ENCODE results near the gene TDRD9. TPM values are rescaled to one million over a fixed set of nuclear protein-coding genes. Genes with fewer than 3 reads are reported as not detected.

Gene TDRD9
- total RNA-seq, 1 donor: 2.5 TPM

DNA sequence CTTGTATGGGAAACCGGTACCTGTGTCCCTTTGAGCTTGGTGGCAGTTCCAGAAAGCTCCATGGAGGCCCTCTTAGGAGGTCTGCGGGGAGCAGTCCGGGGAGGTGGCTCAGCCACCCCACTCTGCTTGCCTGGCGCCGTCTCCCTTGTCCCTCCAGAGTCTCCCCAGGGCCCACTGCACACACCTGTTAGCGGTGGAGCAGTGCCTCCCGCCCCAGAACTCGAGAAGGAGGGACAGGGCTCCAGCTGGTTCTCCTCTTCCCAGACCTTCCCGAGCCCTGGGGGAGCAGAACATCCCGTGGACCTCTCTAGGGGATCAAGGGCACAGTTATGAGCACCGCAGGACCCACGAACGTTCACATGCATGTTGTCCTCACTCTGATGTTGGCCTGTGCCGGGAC lies 168.1 kb downstream of the TDRD9 start:
- H3K27me3 ChIP-seq (ENCODE audit: insufficient read depth, low read length): no peaks in the 10 kb centered on the region
- H3K9me3 ChIP-seq (ENCODE audit: low read depth, low read length): no peaks in the 10 kb centered on the region
- no peaks in the 10 kb centered on the region for H3K4me1 ChIP-seq (ENCODE audit: insufficient read depth, low read length)
- no peak overlapping the region for H3K4me3 ChIP-seq (ENCODE audit: low read length)

- Histone ChIP-seq H3K9me3 (ENCODE audit: low read depth, low read length) (no peaks in the 10 kb centered on the region), H3K4me1 (ENCODE audit: insufficient read depth, low read length) (no peaks in the 10 kb centered on the region), H3K4me3 (ENCODE audit: low read length) (no peak overlapping the region), H3K27me3 (ENCODE audit: insufficient read depth, low read length) (no peaks in the 10 kb centered on the region)
Observed at GRCh38 chr14:104096751-104097700, 168.8 kb downstream of the TDRD9 start.

DNA sequence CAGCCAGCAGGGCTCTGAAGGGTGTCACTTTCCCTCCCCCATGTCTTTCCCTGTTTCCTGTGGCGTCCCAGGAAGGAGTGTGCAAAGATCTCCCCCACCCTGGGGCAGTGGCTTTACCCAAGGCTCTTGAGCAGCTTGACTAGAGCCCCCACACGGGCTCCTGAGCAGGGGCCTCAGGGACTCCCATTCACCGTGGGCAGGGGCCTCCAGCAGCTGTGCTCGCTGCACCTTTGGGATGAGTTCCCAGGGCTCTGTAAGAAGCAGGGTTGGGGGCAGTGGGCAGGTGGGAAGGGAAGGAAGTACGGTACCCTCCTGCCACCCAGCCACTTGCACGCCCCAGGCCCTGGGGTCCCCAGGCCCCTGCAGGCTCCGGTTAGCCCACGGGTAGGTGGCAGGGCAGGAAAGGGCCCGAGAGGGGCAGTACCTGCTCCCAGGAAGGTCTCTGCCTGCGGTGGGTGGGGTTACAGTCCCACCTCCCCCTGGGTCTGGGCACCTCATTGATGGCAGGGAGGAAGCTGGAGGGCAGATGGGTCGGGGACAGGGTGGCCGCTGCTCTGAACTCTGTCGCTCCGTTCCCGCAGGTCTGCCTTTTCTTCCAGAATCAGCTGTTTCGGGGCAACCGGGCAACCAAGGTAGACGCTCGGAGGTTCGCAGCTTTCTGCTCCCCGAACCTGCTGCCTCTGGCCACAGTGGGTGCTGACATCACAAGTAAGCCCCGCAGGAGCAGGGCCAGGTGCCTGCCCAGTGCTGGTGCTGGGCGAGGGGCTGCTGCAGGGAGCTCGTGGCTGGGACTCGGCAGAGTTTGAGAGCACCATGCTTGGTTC lies 170.2 kb downstream of the TDRD9 start:
- Histone ChIP-seq H3K4me3 (ENCODE audit: low read length) (no peak overlapping the region), H3K4me1 (ENCODE audit: insufficient read depth, low read length) (no peaks in the 10 kb centered on the region), H3K27me3 (ENCODE audit: insufficient read depth, low read length) (no peaks in the 10 kb centered on the region), H3K9me3 (ENCODE audit: low read depth, low read length) (no peaks in the 10 kb centered on the region)

DNA sequence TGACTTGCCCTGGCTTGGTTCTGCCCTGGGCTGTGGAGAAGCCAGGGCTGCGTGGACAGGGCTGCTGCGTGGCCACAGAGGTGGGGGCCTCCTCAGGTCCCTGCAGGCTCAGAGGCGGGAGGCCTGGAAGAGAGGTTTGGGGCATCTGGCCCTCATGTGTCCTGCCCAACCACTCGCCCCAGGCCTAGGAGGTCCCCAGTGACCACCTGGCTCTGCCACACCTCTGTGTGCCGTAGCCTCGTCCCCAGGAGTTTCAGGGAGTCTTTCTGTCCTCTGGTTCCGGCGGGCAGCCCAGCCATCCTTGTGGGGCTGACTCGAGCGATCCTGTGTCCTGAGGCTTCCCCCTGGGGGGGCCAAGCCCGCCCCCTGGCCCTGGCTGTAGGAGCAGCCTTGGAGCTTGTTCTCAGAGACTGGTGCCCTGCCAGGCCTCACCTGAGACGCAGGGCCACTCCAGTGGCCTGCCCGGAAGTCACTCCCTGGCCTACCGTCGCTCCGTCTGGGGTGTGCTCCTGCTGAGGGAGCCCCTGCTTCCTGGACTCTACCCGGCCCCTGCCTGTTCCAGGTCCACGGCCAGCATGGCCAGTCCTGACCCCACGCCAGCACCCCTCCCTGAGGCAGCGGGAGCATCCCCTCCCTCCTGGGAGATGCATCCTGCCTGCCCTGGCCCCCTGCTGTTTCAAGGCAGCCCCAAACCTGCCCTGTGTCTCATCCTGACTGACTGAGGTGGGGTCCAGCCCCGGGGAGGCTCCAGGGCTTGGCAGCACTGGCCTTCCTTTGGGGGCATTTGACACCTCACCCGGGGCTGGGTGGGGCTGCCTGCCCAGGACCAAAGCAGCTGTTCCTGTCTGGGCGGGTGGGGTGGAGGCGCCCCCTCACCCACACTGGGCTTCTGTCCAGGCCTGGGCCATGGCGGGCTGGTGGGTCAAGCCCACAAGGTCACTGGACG lies 171.1 kb downstream of the TDRD9 start:
- no peaks in the 10 kb centered on the region for H3K27me3 ChIP-seq (ENCODE audit: insufficient read depth, low read length)
- H3K4me3 ChIP-seq (ENCODE audit: low read length): no peak overlapping the region
- no peaks in the 10 kb centered on the region for H3K9me3 ChIP-seq (ENCODE audit: low read depth, low read length)
- no peaks in the 10 kb centered on the region for H3K4me1 ChIP-seq (ENCODE audit: insufficient read depth, low read length)

- H3K4me3 ChIP-seq (ENCODE audit: low read length): no peak overlapping the region
- no peaks in the 10 kb centered on the region for H3K4me1 ChIP-seq (ENCODE audit: insufficient read depth, low read length)
- H3K9me3 ChIP-seq (ENCODE audit: low read depth, low read length): no peaks in the 10 kb centered on the region
- no peaks in the 10 kb centered on the region for H3K27me3 ChIP-seq (ENCODE audit: insufficient read depth, low read length)
Observed at GRCh38 chr14:104100171-104101085, 172.2 kb downstream of the TDRD9 start.

GRCh38 chr14:104101086-104101621 lies 172.9 kb downstream of the TDRD9 start:
- Histone ChIP-seq H3K9me3 (ENCODE audit: low read depth, low read length) (no peaks in the 10 kb centered on the region), H3K4me3 (ENCODE audit: low read length) (no peak overlapping the region), H3K4me1 (ENCODE audit: insufficient read depth, low read length) (no peaks in the 10 kb centered on the region), H3K27me3 (ENCODE audit: insufficient read depth, low read length) (no peaks in the 10 kb centered on the region)

DNA sequence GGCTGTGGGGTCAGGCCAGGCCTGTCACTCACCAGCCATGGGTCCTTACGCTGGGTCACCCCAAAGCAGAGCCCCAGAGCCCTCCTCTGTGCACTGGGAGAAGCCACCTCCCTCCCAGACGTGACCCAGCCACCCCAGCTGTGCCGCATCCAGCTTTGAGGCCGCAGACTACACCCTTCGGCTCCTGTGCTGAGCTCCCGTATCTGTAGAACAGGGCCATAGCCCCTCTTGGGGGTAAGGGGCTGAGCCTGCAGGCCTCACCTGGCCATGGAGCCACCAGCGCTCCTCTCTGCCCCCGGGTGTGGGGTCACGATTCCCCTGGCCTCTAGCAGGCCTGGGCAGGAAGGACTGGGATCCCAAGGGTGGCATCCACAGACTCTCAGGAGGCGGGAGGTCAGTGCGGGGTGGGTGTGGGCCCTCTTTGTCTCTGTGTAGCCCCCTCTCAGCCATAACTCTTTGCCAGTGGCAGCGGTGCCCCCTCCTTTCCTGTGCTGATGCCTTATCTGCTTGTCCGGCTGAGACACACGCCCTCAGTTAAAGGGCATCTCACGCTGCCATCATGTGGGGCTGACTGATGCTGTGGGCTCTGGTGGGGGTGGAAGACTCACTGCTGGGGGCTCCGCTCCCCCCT lies 173.5 kb downstream of the TDRD9 start:
- no peak overlapping the region for H3K4me3 ChIP-seq (ENCODE audit: low read length)
- H3K4me1 ChIP-seq (ENCODE audit: insufficient read depth, low read length): no peaks in the 10 kb centered on the region
- no peaks in the 10 kb centered on the region for H3K27me3 ChIP-seq (ENCODE audit: insufficient read depth, low read length)
- no peaks in the 10 kb centered on the region for H3K9me3 ChIP-seq (ENCODE audit: low read depth, low read length)

Other genes starting within 250 kb of the TDRD9 start
- gene XRCC3, start 213.0 kb upstream of the TDRD9 start, total RNA-seq: 4.6 TPM
- 2.0 TPM for gene ZFYVE21, start 212.6 kb upstream of the TDRD9 start, total RNA-seq
- gene PPP1R13B, start 80.9 kb upstream of the TDRD9 start, total RNA-seq: 4.5 TPM
- gene RD3L, start 14.1 kb downstream of the TDRD9 start, total RNA-seq: 0.21 TPM
- gene ASPG, start 157.2 kb downstream of the TDRD9 start, total RNA-seq: 0.10 TPM
- not detected for gene KIF26A, start 210.1 kb downstream of the TDRD9 start, total RNA-seq

Data from mononuclear cell (primary cell).